GM19043 (cell line): Measurements from ENCODE around the gene APBA1.

Experiments
- ATAC-seq: cut with Tn5 transposase; IDR thresholded peaks from one replicate; pipeline ENCODE4 v1.9.1; 2021; ENCODE audit warnings: low read depth; ENCODE audit not compliant: unreplicated experiment

APBA1 gene

DNA sequence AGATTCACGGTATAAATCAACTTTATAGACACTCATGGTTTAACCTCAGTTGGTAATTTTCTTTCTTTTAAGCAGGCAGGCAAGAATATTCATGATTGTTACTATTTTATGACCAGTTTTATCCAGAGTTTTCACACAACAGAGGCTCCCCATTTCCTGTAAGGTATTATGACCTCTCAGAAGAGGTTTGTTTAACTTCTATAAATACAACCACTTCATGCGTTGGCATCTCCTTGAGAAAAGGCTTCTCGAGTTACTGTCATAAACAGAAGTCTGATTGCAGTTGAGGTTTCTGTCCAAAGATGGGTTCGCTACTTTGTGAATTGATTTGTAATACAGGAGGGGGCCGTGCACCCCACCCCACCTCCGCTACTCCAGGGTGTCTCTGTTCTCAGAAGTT is 291.9 kb downstream of the APBA1 start:
- no peak for ATAC-seq

DNA sequence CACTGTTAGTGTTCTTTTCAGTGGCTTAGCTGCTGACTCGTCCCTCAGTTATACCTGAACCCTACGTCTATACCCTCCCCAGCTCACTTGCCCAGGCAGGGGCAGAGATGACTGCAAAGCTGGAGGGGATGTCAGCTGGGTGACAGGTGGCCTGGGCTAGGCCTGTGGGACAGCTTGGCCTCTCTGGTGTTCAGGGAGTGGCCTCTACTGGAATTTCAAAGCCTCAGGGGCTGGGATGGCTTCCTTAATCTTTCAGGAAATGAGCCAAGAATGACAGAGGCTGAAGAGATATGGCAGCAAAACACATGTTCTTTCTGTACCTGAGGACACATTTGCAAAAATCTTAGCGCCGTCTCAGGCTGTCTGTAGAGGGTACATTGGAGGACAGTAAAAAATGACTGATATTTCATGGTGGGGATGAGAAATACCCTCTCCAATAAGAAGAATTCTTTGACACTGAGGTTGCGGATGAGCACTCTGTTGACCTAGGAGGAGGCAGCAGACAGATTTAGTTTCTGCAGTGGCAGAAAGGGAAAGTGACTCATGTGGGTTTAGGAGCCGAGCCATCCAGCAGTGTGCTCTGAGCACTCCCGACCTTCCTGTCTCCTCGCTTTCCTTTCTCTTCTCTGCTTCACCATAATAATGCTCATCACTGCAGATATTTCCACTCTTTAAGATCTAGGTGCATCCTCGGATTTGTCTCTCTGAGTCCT is 292.7 kb downstream of the APBA1 start:
- ATAC-seq, result no peak

DNA sequence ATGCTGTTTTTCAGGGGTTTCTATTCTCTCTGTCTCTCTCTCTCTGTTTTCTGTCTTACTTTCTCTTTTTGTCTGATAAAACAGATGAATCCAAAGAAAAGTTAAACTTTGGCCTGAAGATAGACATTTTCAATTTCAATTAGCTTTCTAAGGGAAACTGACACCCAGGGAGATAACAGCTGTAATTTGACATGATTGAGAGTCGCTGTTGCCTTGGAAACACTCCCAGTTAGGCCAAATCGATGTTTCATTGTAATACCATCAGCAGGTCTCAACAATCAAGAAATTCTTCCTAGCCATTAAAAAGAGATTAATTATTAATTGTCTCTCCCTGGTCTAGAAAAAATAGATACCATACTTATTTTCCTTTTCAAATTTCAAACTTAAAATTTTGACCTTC is 294.2 kb downstream of the APBA1 start:
- ATAC-seq, result no peak
